Activated gamma-delta T cell (primary cell): ENCODE measurements around the gene SPIB.
"Not testable (repeated sequence)": the region's sequence is repeated elsewhere in the genome, so short reads cannot be mapped to it uniquely, and the experiment has no call there.

ENCODE experiments used
- DNase-seq: peaks from one replicate; lab custom pipeline; 2025; lab: John Stamatoyannopoulos, UW
- total RNA-seq, 2 donors: gene quantifications; one replicate each; lab custom pipeline; 2026; lab: John Stamatoyannopoulos, UW

Gene SPIB
- 3.2 to 5.4 reads per million in 2 donors for total RNA-seq

DNA sequence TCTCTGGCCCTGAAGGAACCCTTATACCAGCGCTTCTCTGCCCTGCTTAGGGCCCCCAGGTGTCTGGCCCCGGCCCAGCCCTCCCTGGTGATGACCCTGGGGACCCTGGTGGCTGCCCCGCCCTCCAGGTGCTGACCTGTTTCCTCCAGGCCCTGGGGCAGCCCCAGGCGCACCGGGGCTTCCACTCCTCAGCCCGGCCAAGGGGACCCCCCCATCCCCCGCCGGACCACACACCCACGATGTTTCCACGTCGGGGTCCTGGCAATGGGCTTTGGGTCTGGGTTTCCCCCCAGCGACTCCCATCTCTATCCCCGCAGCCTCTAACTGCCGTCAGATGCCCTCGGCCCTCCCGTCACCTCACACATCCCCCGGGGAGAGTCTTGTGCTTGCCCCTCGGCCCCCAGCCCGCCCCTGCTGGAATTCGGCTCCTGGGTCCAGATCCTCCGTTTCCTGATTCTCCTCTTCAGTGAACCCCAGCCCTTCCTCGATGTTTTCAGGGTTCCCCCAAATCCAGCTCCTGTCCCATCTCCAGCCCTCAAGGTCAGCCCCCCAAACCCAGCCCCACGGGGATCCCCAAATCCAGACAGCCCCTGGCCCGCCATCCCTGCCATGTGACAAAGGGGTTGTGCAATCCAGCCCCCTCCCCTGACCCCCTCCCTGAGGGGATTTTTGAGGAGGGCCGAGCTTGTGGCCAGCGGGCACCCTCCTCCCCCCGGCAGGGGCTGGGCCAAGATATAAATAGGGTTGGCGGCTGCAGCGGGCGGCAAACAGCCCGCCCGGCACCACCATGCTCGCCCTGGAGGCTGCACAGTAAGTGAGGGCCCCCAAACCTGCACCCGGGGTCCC lies at the start of gene SPIB:
Gene SPIB, plus strand, starts transcription at position 763 of the 846 bp plus-strand sequence. Its CDS starts 25 bp downstream, at position 788.
- no peak for DNase-seq

DNA sequence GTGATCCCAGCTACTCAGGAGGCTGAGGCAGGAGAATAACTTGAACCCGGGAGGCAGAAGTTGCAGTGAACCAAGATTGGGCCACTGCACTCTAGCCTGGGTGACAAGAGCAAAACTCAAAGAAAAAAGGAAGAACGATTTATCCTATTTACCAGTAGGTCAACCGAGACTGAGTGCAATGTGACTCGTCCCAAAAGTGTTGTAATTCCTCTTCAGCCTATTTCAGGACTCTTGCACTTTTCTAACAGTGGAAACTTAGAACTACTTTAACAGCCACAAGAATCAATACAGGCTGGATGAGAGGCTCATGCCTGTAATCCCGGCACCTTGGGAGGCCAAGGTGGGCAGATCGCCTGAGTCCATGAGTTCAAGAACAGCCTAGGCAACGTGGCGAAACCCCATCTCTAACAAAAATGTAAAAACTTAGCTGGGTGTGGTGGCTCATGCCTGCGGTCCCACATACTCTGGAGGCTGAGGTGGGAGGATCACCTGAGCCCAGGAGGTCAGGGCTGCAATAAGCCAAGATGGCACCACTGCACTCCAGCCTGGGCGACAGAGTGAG lies 46.7 kb upstream of the SPIB start:
- no peak for DNase-seq

DNA sequence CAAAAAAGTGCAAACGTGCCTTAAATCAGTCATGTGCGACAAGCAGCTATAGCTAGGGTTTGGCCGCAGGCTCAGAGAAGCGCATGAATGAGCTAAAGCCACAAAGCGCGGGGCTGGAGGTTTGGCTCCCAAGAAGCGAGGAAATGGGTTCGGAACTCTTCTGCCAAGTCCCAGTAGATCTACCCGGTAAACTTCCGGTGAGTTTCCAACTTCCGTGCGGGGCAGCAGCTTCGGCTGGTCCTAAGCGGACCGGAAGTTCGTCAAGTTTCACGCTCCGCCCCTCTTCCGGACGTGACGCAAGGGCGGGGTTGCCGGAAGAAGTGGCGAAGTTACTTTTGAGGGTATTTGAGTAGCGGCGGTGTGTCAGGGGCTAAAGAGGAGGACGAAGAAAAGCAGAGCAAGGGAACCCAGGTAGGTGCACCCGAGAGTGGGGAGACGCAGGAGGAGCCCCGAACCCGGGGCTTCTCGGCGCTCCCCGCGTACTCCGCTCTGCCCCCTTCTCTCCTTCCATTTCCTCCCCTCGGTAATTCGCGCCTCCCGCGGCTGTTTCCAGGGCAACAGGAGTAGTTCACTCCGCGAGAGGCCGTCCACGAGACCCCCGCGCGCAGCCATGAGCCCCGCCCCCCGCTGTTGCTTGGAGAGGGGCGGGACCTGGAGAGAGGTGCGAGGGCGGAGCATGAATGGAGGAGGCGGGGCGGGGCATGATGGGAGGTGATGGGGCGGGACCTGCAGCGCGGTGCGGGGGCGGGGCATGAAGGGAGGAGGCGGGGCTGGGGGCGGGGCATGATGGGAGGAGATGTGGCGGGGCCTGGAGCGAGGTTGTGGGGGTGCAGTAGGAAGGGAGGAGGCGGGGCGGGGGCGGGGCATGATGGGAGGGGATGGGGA lies 42.3 kb upstream of the SPIB start, which contains the start of gene NR1H2:
Gene NR1H2, plus strand, starts transcription at position 292 of the 885 bp plus-strand sequence. CDS start 1,149 bp downstream, outside the sequence.
- peak; percentile 79 for DNase-seq

GRCh38 chr19:50377051-50377461 lies 41.7 kb upstream of the SPIB start:
- DNase-seq, result no peak

- DNase-seq, result no peak
These were observed 41.2 kb upstream of the SPIB start for GRCh38 chr19:50377517-50377916.

DNA sequence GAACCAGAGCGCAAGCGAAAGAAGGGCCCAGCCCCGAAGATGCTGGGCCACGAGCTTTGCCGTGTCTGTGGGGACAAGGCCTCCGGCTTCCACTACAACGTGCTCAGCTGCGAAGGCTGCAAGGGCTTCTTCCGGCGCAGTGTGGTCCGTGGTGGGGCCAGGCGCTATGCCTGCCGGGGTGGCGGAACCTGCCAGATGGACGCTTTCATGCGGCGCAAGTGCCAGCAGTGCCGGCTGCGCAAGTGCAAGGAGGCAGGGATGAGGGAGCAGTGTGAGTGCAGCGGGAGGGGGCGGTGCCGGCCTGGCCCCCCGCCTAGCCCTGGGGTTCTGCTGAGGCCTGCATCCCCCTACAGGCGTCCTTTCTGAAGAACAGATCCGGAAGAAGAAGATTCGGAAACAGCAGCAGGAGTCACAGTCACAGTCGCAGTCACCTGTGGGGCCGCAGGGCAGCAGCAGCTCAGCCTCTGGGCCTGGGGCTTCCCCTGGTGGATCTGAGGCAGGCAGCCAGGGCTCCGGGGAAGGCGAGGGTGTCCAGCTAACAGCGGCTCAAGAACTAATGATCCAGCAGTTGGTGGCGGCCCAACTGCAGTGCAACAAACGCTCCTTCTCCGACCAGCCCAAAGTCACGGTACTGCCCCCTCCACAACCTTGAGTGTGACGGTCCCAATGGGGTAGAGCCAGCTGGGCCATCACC lies 40.4 kb upstream of the SPIB start:
- no peak for DNase-seq

GRCh38 chr19:50378863-50379236 lies 39.9 kb upstream of the SPIB start:
- DNase-seq, result no peak

GRCh38 chr19:50379602-50380001 lies 39.1 kb upstream of the SPIB start:
- no peak for DNase-seq

- no peak for DNase-seq
These were observed 38.6 kb upstream of the SPIB start for GRCh38 chr19:50380137-50380536.

GRCh38 chr19:50380751-50381151 lies 38.0 kb upstream of the SPIB start:
- no peak for DNase-seq

DNA sequence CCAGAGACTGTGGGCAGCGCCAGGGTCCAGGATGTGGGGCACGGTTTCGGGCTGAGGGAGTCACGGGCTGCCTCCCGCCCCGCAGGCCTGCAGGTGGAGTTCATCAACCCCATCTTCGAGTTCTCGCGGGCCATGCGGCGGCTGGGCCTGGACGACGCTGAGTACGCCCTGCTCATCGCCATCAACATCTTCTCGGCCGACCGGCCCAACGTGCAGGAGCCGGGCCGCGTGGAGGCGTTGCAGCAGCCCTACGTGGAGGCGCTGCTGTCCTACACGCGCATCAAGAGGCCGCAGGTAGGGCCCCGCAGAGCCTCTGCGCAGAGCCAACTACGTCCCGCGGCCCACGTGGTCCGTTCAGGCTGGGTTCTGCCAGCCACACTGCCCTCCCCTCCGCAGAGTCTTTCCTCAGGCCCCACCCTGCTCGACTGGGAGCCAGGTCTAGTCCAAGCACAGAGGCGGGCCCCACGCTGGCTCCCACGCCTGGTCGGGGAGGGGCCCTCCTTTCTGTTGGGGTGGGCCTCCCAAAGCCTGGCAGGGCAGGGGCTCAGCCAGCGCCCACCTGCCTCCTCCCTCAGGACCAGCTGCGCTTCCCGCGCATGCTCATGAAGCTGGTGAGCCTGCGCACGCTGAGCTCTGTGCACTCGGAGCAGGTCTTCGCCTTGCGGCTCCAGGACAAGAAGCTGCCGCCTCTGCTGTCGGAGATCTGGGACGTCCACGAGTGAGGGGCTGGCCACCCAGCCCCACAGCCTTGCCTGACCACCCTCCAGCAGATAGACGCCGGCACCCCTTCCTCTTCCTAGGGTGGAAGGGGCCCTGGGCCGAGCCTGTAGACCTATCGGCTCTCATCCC lies 36.6 kb upstream of the SPIB start:
- DNase-seq, result no peak

DNA sequence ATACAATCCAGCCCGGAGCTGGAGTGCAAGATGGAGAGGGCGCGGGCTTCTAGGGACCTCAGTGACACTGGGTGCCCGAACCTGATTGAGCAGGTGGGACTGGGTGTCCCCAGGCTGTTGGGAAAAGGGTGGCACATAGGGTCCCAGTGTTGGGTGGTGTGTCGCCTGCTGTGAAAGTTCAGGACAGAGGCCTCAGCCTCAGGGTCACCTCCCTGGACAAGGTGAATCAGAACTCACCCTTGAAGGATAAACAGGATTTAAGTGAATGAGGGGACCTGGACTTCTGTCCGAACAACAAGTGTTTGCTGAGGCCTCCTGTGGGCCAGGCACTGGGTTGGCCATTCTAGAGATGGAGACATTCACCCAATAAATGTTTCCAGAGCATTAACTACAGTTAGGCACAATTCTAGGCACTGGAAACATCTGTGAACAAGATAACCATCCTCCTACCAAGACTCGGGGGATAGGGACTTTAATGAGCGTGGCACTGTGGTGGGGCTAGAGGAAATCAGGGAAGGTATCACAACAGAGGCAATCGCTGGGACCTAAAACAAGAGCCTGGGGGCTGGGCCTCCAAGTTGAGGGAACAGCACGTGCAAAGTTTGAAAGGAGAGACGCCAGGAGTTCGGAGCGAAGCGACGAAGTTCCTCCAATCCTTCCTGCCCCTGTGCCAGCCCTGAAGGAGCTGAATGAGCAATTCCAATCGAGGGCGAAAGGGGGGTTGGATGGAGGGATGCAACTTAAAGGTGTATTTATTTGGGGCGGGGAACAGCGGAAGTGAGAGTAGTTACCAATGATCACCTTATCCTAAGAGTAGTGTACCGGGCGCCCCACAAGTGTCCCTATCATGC lies 35.5 kb upstream of the SPIB start:
- no peak for DNase-seq

DNA sequence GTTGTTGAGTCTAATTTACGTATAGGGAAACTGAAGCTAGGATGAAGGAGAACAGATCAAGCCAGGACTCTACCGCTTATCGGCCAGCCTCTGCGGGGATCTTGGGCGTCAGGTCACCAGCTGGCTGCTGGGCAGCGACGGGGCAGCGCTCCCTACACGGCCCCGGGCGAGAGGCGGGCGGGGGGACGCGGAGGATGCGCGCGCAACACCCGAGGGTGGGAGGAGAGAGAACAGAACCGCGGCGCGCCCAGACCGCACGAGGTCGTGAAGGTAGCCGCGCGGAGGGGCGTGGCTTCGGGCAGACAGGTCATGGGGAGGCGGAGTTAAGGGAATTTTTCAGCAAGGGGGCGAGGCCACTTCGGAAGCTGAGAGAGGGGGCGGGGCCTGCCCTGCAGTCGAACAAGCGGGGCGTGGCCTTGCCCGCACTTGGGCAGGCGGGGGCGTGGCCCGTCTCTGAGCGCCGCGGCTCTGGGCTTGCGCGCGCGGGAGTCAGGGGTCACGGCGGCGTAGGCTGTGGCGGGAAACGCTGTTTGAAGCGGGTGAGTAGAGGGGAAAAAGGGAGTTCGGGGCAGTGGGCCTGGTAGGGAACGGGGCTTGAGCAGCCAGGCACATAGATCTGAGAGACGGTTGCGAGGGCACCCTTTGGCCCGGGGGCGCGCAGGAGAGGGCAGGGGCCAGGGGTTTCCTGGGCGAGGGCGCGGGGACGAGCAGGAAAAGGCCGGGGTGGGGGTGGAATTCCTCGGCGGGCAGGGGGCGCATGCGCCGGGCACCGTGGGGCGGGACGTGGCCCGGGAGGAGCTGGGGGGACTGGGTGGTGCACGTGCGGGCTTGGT lies 34.7 kb upstream of the SPIB start, which contains the start of gene POLD1:
Gene POLD1, plus strand, starts transcription at position 496 of the 833 bp plus-strand sequence. CDS start 14,505 bp downstream, outside the sequence.
- DNase-seq, result peak; percentile 96

DNA sequence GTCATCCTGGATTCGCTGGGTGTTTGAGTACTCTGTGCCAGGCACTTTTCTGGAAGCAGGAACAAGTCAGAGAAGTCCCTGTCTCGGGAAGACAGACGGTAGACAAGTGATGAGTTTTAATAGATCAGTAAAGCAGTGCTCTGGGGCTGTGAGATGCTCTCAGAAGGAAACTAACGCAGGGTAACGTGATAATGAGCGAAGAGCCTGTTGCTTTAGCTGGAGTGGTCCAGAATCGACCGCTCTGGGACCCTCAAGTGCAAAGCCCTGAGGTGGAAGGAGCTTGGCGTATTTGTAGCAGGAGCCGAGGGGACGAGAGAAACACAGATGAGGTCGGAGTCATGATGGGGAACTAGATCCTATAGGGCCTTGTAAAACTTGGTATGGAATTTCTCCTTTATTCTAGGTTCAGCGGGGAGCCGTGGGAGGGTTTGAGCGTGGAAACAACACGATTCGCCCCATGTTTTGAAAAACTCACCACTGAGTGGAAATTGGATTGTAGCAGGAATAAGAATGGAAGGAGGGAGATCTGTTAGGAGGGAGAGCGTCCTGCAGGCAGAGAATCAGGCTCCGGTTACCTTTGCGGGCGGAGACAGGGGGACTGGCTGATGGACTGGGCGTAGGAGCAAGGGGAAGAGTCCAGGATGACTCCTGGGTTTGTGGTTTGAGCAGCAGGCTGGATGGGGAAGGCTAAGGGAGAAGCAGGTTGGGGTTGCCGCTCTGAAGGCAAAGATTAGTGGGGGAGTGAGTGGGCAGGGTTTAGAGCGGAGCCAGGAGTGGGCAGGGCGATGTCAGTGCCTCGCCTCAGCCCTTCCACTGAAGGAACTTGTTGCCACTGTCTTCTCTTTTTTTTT lies 33.8 kb upstream of the SPIB start:
- DNase-seq, result no peak

DNA sequence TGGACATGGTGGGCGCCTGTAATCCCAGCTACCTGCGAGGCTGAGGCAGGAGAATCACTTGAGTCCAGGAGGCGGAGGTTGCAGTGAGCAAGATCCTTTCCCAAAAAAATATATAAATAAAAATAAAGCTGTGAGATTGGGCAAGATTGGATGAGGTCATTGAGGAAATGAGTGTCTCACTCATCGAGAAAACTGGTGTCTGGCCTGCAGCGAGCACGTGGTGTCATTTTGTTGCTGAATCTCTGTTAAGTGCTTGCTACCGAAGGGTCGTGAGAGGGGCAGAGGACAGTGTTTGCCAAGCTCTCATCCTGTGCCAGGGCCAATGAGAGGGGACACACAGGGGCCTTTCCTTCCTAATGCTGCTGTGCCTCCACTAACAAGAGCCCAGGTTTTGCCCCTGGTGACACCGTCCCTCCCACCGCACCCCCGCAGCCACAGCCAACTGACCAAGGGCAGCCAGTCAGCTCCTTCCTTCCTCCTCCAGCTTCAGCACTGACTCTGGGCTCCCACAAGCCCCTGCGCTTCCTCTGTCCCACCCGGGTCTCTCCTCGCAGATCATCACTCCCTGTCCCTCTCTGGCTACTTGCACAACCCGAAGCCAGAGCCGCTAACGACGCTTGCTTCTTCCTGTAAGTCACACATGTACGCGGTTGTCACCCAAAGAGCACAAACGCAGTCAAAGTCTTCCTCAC lies 31.4 kb upstream of the SPIB start:
- DNase-seq, result no peak

DNA sequence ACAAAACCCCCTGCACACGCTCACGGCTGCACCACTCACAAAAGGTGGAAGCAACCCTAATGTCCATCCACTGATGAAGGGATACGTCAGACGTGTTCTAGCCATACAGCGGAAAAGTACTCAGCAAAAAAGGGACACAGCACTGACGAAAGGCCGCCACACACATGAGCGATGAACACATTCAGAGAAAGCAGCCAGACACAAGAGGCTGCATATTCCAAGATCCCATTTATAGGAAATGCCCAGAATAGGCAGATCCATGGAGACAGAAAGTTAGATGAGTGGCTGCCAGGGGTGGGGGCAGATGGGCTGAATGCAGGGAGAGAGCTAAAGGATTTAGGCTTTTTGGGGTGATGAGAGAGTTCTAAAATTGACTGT lies 30.9 kb upstream of the SPIB start:
- DNase-seq, result no peak

DNA sequence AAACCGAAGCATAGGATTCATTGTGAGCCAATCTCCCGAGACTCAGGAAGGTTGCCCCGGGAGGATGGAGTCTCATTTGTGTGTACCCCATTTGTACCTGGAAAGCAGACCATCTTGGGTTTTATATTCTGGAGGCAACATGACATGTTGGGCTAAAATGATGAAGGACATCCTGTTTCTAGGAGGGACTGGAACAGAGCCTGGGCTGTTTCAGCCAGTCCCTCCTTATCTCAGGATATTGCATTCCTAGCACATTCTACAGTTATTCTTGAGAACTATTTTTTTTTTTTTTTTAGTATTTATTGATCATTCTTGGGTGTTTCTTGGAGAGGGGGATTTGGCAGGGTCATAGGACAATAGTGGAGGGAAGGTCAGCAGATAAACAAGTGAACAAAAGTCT lies 28.4 kb upstream of the SPIB start:
- not testable (repeated sequence) for DNase-seq
